ENCODE results near the gene CCR4.

GRCh38 chr3:32998631-32999451, 47.4 kb downstream of the CCR4 start:
- no peak for TF ChIP-seq JUND (IDR thresholded peaks at IDR 0.05; ENCODE audit: low read length)
- no peak for TF ChIP-seq FOSL1 (IDR thresholded peaks at IDR 0.05; ENCODE audit: insufficient read depth, low read depth, low read length)
- TF ChIP-seq POLR2A (IDR thresholded peaks at IDR 0.05; ENCODE audit: control extremely low read depth in 1 of 2, low read depth in 2 of 2, low read length in 2 of 2): no peak
- TF ChIP-seq EZH2 (IDR thresholded peaks at IDR 0.05; ENCODE audit: low read depth, low read length, severe bottlenecking): no peak
- TF ChIP-seq CTCF (IDR thresholded peaks at IDR 0.05; ENCODE audit: control extremely low read depth in 1 of 3, insufficient read depth in 1 of 3, low read depth in 1 of 3, low read length in 3 of 3): no peak
- TF ChIP-seq CBX5 (IDR thresholded peaks at IDR 0.05; ENCODE audit: low read depth, low read length): no peak
- no peak for TF ChIP-seq KDM1A (IDR thresholded peaks at IDR 0.05; ENCODE audit: borderline replicate concordance, low read length)
- TF ChIP-seq TEAD4 (IDR thresholded peaks at IDR 0.05; ENCODE audit: low read depth, low read length): no peak
- no peak for TF ChIP-seq GABPA (IDR thresholded peaks at IDR 0.05; ENCODE audit: borderline replicate concordance, insufficient read depth, low read length)
- no peak for TF ChIP-seq MAX (IDR thresholded peaks at IDR 0.05)
- no peak for TF ChIP-seq RAD21 (IDR thresholded peaks at IDR 0.05 in 1 of 2, conservative IDR thresholded peaks at IDR 0.05 in 1 of 2; ENCODE audit: low read depth in 2 of 2, low read length in 2 of 2)
- no peak for TF ChIP-seq CHD7 (IDR thresholded peaks at IDR 0.05; ENCODE audit: insufficient replicate concordance, low read length)
- no peak for TF ChIP-seq YY1 (IDR thresholded peaks at IDR 0.05; ENCODE audit: low read depth, low read length)

All from H1 (cell line).